Activated naive CD8-positive, alpha-beta T cell treated with anti-CD3 and anti-CD28 coated beads, Interleukin-2, amount 10 ng/mL, durations not matched to agents 7 days and 5 days (primary cell): ENCODE measurements around the gene LIX1L. TPM values are rescaled to one million over a fixed set of nuclear protein-coding genes. Genes with fewer than 3 reads are reported as not detected.
"Not testable (repeated sequence)": the region's sequence is repeated elsewhere in the genome, so short reads cannot be mapped to it uniquely, and the experiment has no call there.

ENCODE experiments used
- ATAC-seq: fragments of 150-1000 bp; cut with Tn5 transposase; one replicate; pipeline ENCODE4 v1.10.0; 2021; ENCODE audit warnings: low read depth, moderate library complexity
- POLR2A ChIA-PET: fragments of 350-600 bp; sonication (Branson Sonifier 250); formaldehyde crosslinking; loops from one replicate; lab custom pipeline; 2021; ENCODE audit warnings: antibody characterized with exemption; lab: Charles Lee
- DNase-seq: peaks from one replicate; pipeline ENCODE4 v3.0.0; 2021
- H3K27ac Mint-ChIP-seq: one replicate; pipeline ENCODE4 v1.8.0; 2022; ENCODE audit warnings: mild to moderate bottlenecking, mixed read lengths
- H3K27me3 Mint-ChIP-seq: one replicate; pipeline ENCODE4 v1.8.0; 2022; ENCODE audit warnings: mild to moderate bottlenecking, moderate library complexity, mixed read lengths
- H3K36me3 Mint-ChIP-seq: one replicate; pipeline ENCODE4 v1.8.0; 2021; ENCODE audit warnings: mild to moderate bottlenecking, mixed read lengths
- H3K4me1 Mint-ChIP-seq: one replicate; pipeline ENCODE4 v1.8.0; 2021; ENCODE audit warnings: mixed read lengths
- H3K4me3 Mint-ChIP-seq: one replicate; pipeline ENCODE4 v1.8.0; 2022; ENCODE audit warnings: mild to moderate bottlenecking, moderate library complexity, mixed read lengths
- H3K9me3 Mint-ChIP-seq: one replicate; pipeline ENCODE4 v1.8.0; 2021; ENCODE audit warnings: mixed read lengths
- total RNA-seq, 2 experiments: library from RNA; stranded (reverse); gene quantifications; one replicate each; pipeline ENCODE4 v1.2.3, GENCODE V29; 2021

LIX1L gene
- total RNA-seq, 2 experiments from 2014 or later: 54.0 to 57.5 TPM

DNA sequence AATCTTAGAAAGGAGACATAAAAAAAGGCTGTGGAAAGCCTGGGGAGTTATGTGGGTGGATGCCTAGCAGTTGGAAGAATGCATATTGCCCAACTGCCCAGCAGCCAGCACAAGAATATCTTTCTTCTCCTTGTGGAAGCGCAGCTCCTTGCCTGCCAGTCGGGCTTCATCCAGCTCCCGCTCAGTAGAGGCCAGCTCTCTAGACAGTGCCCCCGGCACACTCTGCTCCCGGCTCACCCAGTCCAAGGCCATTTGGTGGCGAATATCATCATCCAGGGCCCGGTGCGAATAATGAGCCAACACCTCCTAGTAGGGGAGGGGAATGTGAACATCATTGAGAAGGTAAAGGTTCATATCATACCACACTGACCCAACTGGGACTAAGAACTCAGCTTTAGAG is 21.6 kb downstream of the LIX1L start:
- POLR2A ChIA-PET: interaction anchor here (2.1 kb wide), 1 partner anchor 9 kb away, joined by 5 read pairs; the partner anchor contains the start of gene RBM8A
- H3K36me3 Mint-ChIP-seq: peaks cover 24% of the 10 kb centered on the region
- no peaks in the 10 kb centered on the region for H3K27me3 Mint-ChIP-seq
- no peaks in the 10 kb centered on the region for H3K9me3 Mint-ChIP-seq
- no peak for DNase-seq
- peaks cover 12% of the 10 kb centered on the region for H3K4me1 Mint-ChIP-seq
- no peak overlapping the region for H3K4me3 Mint-ChIP-seq
- no peak overlapping the region for H3K27ac Mint-ChIP-seq
- no peak for ATAC-seq

DNA sequence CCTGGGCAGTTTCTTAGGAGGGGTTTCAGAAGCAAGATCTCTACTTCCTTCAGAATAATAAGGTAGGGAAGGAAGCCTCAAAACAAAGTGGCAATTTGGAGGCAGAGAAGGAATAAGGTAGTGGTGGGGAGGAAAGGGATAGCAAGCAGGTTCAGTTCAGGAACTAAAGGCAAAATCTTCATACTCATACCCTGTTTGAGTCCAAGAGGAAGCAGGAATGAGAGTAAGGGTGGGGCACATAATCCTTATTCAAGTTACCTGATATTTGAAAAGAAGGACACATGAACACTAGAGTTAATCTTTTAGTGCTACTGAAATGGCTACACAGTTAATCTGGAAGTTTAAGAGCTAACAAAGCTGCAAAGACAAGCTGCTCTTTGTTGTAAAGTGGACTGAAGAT is 22.1 kb downstream of the LIX1L start:
- DNase-seq (no peak), ATAC-seq (no peak)
- Mint-ChIP-seq H3K9me3 (no peaks in the 10 kb centered on the region), H3K36me3 (peaks cover 22% of the 10 kb centered on the region), H3K27me3 (no peaks in the 10 kb centered on the region), H3K4me3 (no peak overlapping the region), H3K4me1 (peaks cover 12% of the 10 kb centered on the region), H3K27ac (peak overlapping the region; percentile 39)
- POLR2A ChIA-PET: interaction anchor here (2.1 kb wide), 1 partner anchor 8 kb away, joined by 5 read pairs; the partner anchor contains the start of gene RBM8A

DNA sequence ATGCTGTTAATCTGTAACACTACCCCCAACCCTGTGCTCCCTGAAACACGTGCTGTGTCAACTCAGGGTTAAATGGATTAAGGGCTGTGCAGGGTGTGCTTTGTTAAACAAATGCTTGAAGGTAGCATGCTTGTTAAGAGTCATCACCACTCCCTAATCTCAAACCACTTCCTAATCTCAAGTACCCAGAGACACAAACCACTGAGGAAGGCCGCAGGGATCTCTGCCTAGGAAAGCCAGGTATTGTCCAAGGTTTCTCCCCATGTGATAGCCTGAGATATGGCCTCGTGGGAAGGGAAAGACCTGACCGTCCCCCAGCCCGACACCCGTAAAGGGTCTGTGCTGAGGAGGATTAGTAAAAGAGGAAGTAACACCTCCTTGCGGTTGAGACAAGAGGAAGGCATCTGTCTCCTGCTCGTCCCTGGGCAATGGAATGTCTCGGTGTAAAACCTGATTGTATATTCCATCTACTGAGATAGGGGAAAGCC is 25.3 kb downstream of the LIX1L start:
- not testable (repeated sequence) for ATAC-seq, H3K27me3 Mint-ChIP-seq, H3K9me3 Mint-ChIP-seq
- POLR2A ChIA-PET: interaction anchor here (1.8 to 2.8 kb wide), 3 partner anchors 14 to 74 kb away, joined by 6 to 15 read pairs (median 10); partner anchors contain the start of genes LIX1L, PEX11B and PIAS3
- peak; percentile 38 for DNase-seq
- H3K36me3 Mint-ChIP-seq: peaks cover 18% of the 10 kb centered on the region
- H3K4me1 Mint-ChIP-seq: peaks cover 15% of the 10 kb centered on the region
- H3K27ac Mint-ChIP-seq: peak overlapping the region; percentile 85
- H3K4me3 Mint-ChIP-seq: peak overlapping the region; percentile 57

DNA sequence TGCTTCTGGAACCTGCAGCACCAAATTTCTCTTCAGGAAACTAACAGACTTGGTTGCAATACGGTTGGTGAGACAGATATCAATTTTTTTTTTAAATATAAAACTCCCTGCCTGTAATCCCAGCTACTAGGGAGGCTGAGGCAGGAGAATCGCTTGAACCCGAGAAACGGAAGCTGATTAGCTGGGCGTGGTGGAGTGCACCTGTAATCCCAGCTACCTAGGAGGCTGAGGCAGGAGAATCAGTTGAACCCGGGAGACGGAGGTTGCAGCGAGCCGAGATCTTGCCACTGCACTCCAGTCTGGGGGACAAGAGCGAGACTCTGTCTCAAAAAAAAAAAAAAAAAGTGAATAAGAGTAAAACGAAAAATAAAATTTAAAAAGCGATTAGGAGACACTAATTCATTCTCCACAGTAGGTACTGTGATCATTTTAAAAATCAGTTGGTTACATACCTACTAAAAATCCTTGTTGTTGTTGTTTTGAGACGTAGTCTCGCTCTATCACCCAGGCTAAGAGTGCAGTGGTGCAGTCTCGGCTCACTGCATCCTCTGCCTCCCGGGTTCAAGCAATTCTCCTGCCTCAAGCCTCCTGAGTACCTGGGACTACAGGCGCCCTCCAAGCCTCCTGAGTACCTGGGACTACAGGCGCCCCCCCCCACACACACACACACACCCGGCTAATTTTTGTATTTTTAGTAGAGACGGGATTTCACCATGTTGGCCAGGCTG is 29.7 kb downstream of the LIX1L start:
- ATAC-seq: no peak
- no peak for DNase-seq
- H3K27me3 Mint-ChIP-seq: no peaks in the 10 kb centered on the region
- peaks cover 11% of the 10 kb centered on the region for H3K36me3 Mint-ChIP-seq
- POLR2A ChIA-PET: interaction anchor here (0.6 to 3.5 kb wide), 23 partner anchors 8 to 111 kb away, joined by 3 to 76 read pairs (median 5); partner anchors contain the start of genes ANKRD34A, LIX1L, NUDT17 and PEX11B
- H3K27ac Mint-ChIP-seq: peak overlapping the region; percentile 93
- peaks cover 24% of the 10 kb centered on the region for H3K4me1 Mint-ChIP-seq
- no peak overlapping the region for H3K4me3 Mint-ChIP-seq
- H3K9me3 Mint-ChIP-seq: no peaks in the 10 kb centered on the region

DNA sequence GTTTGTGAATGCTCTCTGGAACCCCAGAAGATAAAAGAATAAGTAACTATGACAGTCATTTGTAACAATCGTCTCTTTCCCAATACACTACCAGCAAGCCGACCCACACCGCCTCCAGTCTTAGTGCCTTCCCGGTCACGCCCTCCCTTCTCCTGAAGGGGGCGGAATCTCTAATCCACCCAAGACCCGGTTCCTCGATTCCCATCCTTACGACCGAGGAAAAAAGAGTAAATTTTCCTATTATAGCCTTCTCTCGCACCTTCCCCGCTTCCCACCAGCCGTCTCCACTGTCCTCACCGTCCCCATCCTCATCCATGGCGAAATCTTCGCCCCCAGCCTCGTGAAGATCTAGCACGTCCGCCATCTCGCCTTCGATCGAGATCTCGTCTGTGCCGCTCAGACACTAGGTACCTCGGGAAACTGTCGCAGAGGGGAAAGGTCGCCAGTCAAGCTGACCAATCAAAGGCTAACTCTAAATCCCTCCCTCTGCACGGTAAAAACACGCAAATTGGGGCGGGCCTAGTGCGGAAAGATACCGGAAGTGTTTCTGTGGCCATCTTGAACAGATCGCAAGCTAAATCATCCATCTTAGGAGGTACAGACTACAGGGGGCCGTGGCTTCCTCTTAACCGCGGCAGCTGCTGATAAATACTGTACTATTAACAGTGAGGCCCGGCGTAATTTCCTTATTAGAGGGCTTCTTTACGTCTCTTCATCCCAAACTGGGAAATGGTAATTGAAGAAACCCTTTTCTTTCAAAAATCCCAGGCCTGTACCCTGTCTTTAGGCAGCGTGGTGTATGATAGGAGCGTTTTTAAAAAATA is 30.5 kb downstream of the LIX1L start, which contains the start of gene RBM8A:
Gene RBM8A (minus strand): TSS at position 422 of the 824 bp plus-strand sequence. CDS start 58 bp downstream, at position 364.
- H3K4me1 Mint-ChIP-seq: peaks cover 17% of the 10 kb centered on the region
- ATAC-seq (peak; percentile 96), DNase-seq (peak; percentile 83)
- H3K27ac Mint-ChIP-seq: peak within 1 kb of the TSS; percentile 93
- no peaks in the 10 kb centered on the region for H3K27me3 Mint-ChIP-seq
- POLR2A ChIA-PET: interaction anchor here (0.6 to 3.5 kb wide), 26 partner anchors 9 to 462 kb away, joined by 3 to 76 read pairs (median 5); partner anchors contain the start of genes ANKRD34A, ANKRD35, LIX1L and NUDT17
- peaks cover 11% of the 10 kb centered on the region for H3K36me3 Mint-ChIP-seq
- no peaks in the 10 kb centered on the region for H3K9me3 Mint-ChIP-seq
- no peak within 1 kb of the TSS for H3K4me3 Mint-ChIP-seq

DNA sequence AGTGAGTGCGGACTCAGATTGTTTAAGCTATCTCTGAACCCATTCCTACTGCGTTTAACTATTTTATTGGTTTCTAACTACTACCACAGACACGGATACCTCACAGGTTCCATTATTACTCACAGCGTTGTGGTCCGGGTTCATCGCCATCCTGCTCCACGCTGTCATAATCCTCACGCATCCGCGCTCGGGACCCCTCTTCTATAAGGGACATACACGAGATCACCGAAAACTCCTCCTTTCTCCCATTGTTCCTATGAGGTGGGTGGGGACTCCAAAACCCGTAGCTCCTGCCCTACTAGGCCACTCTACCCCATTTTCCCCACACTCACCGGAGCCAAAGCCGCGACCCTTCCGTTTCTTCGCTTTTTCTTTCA is 31.1 kb downstream of the LIX1L start:
- peak; percentile 10 for ATAC-seq
- Mint-ChIP-seq H3K4me1 (peaks cover 15% of the 10 kb centered on the region), H3K27me3 (no peaks in the 10 kb centered on the region), H3K27ac (no peak overlapping the region), H3K4me3 (no peak overlapping the region), H3K36me3 (peaks cover 11% of the 10 kb centered on the region), H3K9me3 (no peaks in the 10 kb centered on the region)
- POLR2A ChIA-PET: interaction anchor here (1.0 to 3.5 kb wide), 18 partner anchors 8 to 111 kb away, joined by 3 to 76 read pairs (median 10); partner anchors contain the start of genes ANKRD34A, LIX1L, NUDT17 and PEX11B
- no peak for DNase-seq

DNA sequence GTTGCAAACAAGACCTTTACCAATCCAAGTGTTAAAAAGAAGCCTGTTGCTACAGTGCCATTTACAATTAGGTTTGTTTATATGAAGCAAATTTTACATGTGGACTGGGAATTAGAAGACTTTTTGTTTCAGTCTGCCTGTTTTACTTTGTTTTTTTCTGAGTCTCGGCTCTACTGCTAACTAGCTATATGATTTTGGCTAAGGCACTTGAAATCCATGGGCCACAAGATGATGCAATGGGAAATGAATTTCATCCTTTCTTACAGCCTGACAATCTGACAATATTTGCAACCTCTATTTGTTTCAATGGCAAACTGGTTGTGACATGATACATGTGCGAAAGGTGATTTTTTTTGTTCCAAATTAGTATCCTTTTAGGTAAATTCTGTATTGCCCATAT is 35.6 kb downstream of the LIX1L start:
- Mint-ChIP-seq H3K27me3 (no peaks in the 10 kb centered on the region), H3K27ac (no peak overlapping the region), H3K4me3 (no peak overlapping the region), H3K36me3 (peaks cover 13% of the 10 kb centered on the region), H3K4me1 (peaks cover 31% of the 10 kb centered on the region), H3K9me3 (no peaks in the 10 kb centered on the region)
- ATAC-seq: no peak
- POLR2A ChIA-PET: no interaction called here
- DNase-seq: no peak

DNA sequence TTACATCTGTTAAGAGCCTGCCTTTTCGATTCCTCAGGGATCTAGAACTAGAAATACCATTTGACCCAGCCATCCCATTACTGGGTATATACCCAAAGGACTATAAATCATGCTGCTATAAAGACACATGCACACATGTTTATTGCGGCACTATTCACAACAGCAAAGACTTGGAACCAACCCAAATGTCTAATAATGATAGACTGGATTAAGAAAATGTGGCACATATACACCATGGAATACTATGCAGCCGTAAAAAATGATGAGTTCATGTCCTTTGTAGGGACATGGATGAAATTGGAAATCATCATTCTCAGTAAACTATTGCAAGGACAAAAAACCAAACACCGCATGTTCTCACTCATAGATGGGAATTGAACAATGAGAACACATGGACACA is 37.5 kb downstream of the LIX1L start:
- not testable (repeated sequence) for H3K27me3 Mint-ChIP-seq, H3K9me3 Mint-ChIP-seq, DNase-seq, ATAC-seq
- peak overlapping the region; percentile 78 for H3K27ac Mint-ChIP-seq
- POLR2A ChIA-PET: interaction anchor here (2.3 kb wide), 1 partner anchor 38 kb away, joined by 11 read pairs; the partner anchor contains the start of gene LIX1L
- peaks cover 13% of the 10 kb centered on the region for H3K36me3 Mint-ChIP-seq
- H3K4me3 Mint-ChIP-seq: peak overlapping the region; percentile 96
- H3K4me1 Mint-ChIP-seq: peaks cover 24% of the 10 kb centered on the region

DNA sequence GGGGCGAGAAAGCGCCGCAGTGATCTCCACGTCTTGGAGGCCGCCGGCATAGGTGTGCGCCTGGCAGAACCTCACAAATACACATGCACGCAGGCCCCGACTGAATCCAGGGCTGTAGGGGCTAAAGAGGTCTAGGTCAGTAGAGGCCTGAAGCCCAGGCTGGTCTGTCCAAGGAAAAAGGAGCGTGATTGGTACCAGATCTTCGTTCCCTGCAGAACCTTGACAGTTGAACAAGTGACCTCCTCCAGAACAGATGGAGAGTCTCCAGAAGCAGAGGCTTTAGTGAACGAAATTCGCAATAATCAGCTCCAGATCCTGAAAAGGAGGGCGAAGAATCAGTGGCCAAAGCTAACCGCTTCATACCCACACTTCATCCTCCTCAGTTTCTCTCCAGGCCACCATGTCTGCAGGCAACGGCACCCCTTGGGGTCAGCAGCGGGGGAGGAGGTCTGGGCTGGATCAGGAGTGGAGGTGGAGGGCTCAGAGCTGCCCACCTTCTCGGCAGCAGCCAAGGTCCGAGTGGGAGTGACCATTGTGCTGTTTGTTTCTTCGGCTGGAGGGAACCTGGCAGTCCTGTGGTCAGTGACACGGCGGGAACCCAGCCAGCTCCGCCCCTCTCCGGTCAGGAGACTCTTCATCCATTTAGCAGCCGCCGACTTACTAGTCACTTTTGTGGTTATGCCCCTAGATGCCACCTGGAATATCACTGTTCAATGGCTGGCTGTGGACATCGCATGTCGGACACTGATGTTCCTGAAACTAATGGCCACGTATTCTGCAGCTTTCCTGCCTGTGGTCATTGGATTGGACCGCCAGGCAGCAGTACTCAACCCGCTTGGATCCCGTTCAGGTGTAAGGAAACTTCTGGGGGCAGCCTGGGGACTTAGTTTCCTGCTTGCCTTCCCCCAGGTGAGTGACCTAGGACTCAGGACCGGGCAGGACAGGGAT is 38.6 kb downstream of the LIX1L start:
- POLR2A ChIA-PET: interaction anchor here (0.6 to 3.1 kb wide), 19 partner anchors 8 to 132 kb away, joined by 3 to 42 read pairs (median 5); partner anchors contain the start of genes ANKRD34A, LIX1L, NUDT17 and PIAS3
- H3K4me3 Mint-ChIP-seq: peak overlapping the region; percentile 96
- peaks cover 16% of the 10 kb centered on the region for H3K36me3 Mint-ChIP-seq
- H3K27me3 Mint-ChIP-seq: no peaks in the 10 kb centered on the region
- ATAC-seq (peak; percentile 88), DNase-seq (peak; percentile 52)
- peaks cover 29% of the 10 kb centered on the region for H3K4me1 Mint-ChIP-seq
- H3K27ac Mint-ChIP-seq: peak overlapping the region; percentile 98
- H3K9me3 Mint-ChIP-seq: no peaks in the 10 kb centered on the region

DNA sequence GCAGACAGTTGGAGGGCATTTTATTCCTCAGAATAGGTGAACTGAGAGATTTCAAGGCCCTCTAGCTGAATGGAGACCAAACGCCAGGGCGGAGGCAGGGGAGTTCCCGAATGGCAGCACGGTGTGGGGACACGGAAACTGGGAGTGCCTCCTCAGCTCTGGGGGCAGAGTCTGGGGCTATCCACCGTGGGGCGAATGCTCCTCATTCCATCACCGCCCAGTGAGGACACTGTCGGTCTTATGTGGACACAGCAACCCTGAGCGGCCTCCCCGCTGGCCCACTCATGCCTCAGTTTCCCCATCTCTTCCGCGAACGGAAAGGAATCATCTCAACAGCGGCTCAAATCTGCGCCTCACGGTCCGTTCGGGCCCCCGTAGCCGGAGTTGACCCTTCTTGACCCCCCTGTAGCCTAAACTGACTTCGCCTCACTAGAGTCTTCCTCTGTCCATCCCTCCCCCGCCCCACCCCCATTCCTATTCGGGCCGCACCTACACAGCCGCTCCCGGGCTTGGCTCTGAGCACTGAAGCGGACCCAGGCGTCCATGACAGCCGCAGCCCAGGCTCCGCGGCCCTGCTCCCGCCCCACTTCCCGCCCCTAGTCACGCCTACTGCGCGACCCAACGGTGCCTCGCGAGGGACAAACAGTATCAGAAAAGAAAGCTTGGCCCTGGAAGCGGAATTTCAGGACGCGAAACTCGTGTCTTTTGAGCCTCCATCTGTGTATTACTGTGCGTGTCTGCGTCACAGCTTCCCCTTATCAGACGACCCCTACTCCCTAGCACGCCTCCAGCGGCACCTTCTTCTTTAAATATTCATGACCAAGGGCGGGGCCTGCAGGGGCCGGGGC is 39.4 kb downstream of the LIX1L start, which contains the start of gene PEX11B:
Gene PEX11B (minus strand): TSS at position 574 of the 848 bp plus-strand sequence. CDS start 29 bp downstream, at position 545.
- Mint-ChIP-seq H3K27ac (peak within 1 kb of the TSS; percentile 98), H3K4me1 (peaks cover 34% of the 10 kb centered on the region), H3K27me3 (no peaks in the 10 kb centered on the region), H3K9me3 (no peaks in the 10 kb centered on the region), H3K4me3 (peak within 1 kb of the TSS; percentile 96), H3K36me3 (peaks cover 20% of the 10 kb centered on the region)
- POLR2A ChIA-PET: interaction anchor here (0.6 to 3.1 kb wide), 20 partner anchors 9 to 133 kb away, joined by 3 to 42 read pairs (median 6); partner anchors contain the start of genes ANKRD34A, LIX1L, NUDT17 and PIAS3
- DNase-seq (peak; percentile 93), ATAC-seq (peak; percentile 88)

DNA sequence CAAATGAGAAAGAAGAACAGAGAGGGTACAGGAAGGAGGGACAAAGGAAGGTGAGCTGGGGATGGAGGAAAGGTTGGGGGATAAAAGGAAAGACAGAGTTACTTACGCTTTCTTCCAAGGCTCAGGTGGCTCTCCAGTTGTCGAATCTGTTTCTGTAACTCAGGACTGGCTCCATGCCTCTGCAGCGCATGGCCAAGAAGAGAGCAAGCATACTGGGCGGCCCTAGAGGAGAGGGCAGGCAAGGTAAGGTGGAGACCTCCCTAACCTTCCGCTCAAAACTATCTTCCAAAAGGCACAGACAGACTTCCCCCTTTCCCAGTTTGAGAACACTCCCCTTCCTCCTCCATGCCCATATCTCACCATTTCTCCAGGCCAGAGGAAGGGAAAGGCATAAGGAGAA is 40.2 kb downstream of the LIX1L start:
- DNase-seq (no peak), ATAC-seq (no peak)
- Mint-ChIP-seq H3K27ac (peak overlapping the region; percentile 98), H3K36me3 (peaks cover 20% of the 10 kb centered on the region), H3K4me1 (peaks cover 33% of the 10 kb centered on the region), H3K9me3 (no peaks in the 10 kb centered on the region), H3K4me3 (peak overlapping the region; percentile 96), H3K27me3 (no peaks in the 10 kb centered on the region)
- POLR2A ChIA-PET: interaction anchor here (0.6 to 3.1 kb wide), 8 partner anchors 9 to 134 kb away, joined by 4 to 42 read pairs (median 9); partner anchors contain the start of genes PIAS3 and RBM8A
